ENCODE results near the gene MMP15. TPM values are rescaled to one million over a fixed set of nuclear protein-coding genes. Genes with fewer than 3 reads are reported as not detected.
A peak's percentile ranks its signal among the peaks of the same experiment; 100 is the strongest.
"Not testable (repeated sequence)": the region's sequence is repeated elsewhere in the genome, so short reads cannot be mapped to it uniquely, and the experiment has no call there.

Gene MMP15
- total RNA-seq, 1 donor from 2014 or later, result 70.3 TPM

DNA sequence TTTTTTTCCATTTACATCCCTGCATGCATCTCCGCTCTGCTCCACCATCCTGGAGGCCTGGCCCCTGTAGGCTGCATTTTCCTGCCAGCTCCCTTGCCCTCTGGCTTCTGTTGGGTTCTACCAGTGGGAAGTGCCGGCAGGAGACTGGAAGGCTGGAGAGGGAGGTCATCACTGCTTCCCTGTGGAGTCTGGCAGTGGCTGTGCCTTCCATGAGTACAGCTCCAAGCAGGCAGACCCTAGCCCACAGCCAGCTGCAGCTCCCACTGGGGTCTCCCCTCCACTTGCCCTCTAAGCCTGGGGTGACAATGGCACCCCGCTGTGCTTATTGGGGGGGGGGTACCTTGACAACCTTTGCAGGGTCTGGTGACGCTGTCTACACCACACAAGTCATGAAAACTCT, 37.3 kb downstream of the MMP15 start:
- DNase-seq (ENCODE audit: missing footprints) (no peak), ATAC-seq (no peak)
- intact Hi-C loops (cut with DNase I), result no loop called here

DNA sequence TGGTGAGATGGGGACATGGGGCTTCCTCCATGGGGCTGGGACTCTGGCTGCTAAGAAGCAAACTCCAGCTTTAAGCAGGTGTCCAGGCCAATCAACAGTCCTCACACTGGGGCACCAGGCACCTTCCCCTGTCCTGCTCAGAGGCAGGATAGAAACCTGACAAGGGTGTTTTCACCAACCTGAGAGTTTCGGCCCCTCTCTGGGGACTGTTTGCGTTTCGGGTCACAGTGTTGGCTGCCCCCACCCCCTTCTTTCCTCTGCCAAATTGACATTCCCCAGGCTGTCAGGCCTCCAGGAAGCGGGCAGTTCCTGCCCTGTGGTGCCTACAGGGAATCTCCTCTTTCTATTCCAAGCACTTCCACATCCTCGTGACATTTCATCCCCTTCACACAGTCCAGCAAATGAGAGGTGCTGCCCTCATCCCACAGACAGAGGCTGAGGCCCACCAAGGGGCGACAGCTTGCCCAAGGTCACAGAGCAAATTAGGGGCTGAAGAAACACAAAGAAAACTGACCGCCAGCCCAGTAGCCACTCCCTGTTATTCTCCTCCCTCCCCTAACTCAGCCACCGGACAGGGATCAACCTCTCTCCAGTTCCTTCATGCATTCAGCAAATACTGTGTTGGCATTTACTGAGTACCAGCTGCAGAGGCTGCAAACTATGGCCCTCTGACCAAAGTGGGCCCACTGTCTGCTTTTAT, 38.0 kb downstream of the MMP15 start:
- DNase-seq (ENCODE audit: missing footprints), result no peak
- peak; percentile 50 for ATAC-seq

DNA sequence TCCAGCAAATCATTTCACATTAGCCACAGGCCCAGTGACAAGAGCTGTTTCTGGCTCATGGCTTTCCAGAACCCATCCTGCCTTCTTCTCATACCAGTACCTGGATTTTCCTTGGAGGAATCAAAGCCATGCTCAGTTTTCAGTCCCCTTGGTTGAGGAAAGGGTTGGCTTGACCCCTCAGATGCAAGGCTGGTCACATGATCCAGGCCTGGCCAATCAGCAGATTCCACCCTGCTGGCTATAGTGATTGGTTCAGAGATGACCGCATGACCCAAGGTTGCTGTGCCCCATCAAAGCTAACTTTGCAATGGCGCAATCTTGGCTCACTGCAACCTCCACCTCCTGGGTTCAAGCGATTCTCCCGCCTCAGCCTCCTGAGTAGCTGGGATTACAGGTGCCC, 45.0 kb downstream of the MMP15 start:
- DNase-seq (ENCODE audit: missing footprints), result no peak
- ATAC-seq, result no peak
- intact Hi-C loops (cut with DNase I), result no loop called here

More for the DNA sequence above, 38.0 kb downstream of the MMP15 start:
- intact Hi-C loops (cut with DNase I), result no loop called here

DNA sequence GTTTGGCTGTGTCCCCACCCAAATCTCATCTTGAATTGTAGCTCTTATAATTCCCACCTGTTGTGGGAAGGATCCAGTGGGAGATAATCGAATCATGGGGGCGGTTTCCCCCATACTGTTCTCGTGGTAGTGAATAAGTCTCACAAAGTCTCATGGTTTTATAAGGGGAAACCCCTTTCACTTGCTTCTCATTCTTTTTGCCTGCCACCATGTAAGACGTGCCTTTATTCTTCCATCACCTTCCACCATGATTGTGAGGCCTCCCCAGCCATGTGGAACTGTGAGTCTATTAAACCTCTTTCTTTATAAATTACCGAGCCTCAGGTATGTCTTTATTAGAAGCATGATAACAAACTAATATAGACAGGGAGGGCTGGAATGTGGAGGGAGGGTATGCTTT, 46.6 kb downstream of the MMP15 start:
- ATAC-seq; DNase-seq (ENCODE audit: missing footprints); intact Hi-C loops (cut with DNase I): not testable (repeated sequence)

DNA sequence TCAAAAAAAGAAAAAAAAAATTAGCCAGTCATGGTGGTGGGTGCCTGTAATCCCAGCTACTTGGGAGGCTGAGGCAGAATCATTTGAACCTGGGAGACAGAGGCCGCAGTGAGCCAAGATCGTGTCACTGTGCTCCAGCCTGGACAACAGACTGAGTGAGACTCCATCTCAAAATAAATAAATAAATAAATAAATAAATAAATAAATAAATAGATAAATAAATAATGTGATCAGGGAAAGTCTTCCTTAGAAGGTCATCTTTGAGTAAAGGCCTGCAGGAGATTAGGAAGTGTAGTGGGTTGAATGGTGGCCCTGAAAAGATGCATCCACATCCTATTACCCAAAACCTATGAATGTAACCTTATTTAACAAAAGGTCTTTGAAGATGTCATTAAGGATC, 47.5 kb downstream of the MMP15 start:
- DNase-seq (ENCODE audit: missing footprints); intact Hi-C loops (cut with DNase I); ATAC-seq: not testable (repeated sequence)

DNA sequence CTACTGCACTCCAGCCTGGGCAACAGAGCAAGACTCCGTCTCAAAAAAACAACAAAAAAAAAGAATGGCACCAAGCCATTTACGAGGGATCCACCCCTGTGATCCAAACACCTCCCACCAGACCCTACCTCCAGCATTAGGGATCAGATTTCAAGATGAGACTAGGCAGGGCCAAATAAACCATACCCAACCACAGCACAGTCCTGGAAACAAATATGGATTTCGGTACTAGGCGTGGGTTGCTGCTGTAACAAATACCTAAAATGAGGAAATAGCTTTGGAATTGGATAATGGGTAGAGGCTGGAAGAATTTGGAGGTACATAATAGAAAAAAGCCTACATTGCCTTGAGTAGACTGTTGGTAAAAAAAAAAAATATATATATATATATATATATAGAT, 49.1 kb downstream of the MMP15 start:
- ATAC-seq (no peak), DNase-seq (ENCODE audit: missing footprints) (no peak)
- intact Hi-C loops (cut with DNase I), result no loop called here

DNA sequence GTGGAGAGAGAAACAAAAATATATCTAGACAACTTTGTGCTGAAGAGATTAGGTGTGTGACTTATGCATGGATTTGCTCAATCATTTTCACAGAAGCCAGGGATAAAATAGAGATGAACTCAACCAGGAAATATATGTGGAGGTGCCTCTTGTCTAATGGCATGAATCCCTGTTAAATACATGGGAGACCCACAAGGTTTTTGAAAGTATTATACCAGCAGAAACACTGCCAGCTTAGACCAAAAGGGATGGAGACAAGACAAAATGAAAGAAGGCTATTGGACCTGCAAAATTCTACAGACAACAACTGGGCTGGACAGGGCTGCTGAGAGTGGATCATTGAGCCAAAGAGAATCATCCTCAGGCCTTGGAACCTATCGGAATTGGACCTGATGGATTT, 51.0 kb downstream of the MMP15 start:
- intact Hi-C loops (cut with DNase I), result no loop called here

DNA sequence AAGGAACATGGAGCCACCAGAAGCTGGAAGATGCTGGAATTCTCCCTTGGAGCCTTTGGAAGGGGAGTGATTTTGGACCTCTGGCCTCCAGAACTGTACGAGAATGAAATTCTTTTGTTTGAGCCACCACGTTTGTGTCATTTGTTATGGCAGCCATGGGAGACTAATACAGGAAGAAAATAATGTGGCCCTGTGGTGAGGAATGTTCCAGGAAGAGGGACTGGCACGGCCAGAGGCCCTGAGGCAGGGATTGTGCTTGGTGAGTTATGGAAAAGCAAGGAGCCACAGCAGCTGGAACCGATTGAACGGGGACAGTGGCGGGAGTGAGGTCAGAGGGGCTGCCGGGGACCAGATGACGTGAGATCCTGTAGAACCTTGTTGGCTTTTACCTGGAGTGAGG, 52.2 kb downstream of the MMP15 start:
- no peak for ATAC-seq
- intact Hi-C loops (cut with DNase I), result no loop called here
- no peak for DNase-seq (ENCODE audit: missing footprints)

More for the DNA sequence above, 51.0 kb downstream of the MMP15 start:
- ATAC-seq, result no peak
- no peak for DNase-seq (ENCODE audit: missing footprints)

DNA sequence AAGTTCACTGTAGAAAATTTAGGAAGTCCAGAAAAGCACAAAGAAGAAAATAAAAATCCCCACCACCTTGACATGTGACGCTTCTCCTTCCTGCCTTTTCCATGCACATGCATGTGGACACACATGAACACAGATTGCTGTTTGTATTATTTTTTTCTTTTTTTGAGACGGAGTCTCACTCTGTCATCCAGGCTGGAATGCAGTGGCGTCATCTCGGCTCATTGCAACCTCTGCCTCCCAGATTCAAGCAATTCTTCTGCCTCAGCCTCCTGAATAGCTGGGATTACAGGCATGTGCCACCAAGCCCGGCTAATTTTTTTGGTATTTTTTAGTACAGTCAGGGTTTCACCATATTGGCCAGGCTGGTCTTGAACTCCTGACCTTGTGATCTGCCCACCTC, 55.1 kb downstream of the MMP15 start:
- DNase-seq (ENCODE audit: missing footprints); ATAC-seq: not testable (repeated sequence)
- intact Hi-C loops (cut with DNase I), result loop anchor here (5.0 kb wide), 1 partner anchor 33 kb away; no protein-coding TSS in a partner anchor

DNA sequence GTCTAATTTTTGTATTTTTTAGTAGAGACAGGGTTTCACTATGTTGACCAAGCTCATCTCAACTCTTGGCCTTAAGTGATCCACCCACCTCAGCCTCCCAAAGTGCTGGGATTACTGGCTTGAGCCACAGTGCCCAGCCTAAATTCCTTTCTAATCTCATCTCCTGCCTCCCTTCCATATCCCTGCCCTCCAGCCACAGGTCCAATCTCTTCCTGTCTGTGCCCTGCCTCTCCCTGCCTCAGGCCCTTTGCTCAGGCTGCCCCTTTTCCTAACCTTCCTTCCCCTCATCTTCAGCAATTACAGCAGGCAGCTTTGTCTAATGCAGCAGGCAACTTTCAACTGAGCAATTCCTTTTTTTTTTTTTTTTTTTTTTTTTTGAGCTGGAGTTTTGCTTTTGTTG, 56.8 kb downstream of the MMP15 start:
- intact Hi-C loops (cut with DNase I), result loop anchor here (5.0 kb wide), 1 partner anchor 35 kb away; no protein-coding TSS in a partner anchor
- ATAC-seq, result no peak
- no peak for DNase-seq (ENCODE audit: missing footprints)

DNA sequence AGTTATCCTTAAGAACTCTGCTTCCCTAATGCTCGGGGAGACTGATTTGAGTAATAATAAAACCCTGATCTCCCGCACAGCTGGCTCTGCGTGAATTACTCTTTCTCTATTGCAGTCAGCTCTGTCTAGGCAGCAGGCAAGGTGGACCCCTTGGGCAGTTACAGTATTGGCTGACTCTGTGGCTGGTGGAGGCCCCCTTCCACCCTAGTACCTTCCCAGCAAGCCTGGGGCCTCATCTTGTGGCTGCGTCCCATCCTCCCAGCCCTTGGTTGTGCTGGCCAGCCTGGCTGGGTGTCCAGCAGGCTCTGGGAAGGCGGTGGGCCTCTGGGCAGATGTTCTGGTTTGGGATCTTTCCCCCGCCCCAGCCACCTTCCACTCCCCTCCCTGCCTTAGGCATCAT, 59.1 kb downstream of the MMP15 start:
- intact Hi-C loops (cut with DNase I), result loop anchor here (5.0 kb wide), 1 partner anchor 37 kb away; no protein-coding TSS in a partner anchor
- no peak for DNase-seq (ENCODE audit: missing footprints)

DNA sequence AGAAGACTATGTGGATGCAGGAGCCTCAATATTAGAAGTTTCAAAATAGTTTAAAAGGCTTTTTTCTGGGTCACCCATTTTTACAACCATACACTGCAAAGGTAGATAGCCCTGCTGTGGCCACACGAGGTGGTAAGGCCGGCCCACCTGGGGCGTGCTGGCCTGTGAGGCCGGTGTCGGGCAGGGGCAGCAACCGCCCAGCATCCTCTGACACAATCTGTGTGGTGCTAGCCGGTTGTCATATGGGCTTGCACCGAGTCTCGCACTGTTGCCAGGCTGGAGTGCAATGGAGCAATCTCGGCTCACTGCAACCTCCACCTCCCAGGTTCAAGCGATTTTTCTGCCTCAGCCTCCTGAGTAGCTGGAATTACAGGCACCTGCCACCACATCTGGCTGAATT, 59.6 kb downstream of the MMP15 start:
- DNase-seq (ENCODE audit: missing footprints) (no peak), ATAC-seq (no peak)
- intact Hi-C loops (cut with DNase I), result no loop called here

More for the DNA sequence above, 59.1 kb downstream of the MMP15 start:
- ATAC-seq, result no peak

DNA sequence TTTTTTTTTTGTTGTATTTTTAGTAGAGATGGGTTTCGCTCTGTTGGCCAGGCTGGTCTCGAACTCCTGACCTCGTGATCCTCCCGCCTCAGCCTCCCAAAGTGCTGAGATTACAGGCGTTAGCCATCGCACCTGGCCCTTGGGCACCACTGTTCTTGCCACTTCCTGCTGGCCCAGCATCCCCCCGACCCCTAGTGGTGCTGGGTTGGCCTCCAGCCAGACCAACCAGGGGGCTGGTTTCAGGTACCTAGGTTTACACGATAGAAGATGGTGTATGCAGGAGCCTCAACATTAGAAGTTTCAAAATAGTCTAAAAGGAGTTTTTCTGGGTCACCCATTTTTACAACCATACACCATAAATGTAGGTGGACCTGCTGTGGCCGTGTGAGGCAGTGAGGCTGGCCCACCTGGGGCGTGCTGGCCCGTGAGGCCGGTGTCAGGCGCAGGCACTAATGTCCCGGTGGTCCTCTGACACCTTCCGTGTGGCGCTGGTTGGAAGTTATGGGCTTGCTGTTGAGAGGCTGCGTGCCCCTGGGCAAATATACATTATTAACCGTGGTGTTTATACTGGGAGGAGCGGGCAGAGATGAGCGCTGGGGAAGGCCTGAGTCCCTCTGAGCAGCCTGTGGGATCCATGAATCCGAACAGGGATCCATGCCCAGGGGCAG, 60.2 kb downstream of the MMP15 start:
- intact Hi-C loops (cut with DNase I), result no loop called here
- DNase-seq (ENCODE audit: missing footprints) (no peak), ATAC-seq (no peak)

DNA sequence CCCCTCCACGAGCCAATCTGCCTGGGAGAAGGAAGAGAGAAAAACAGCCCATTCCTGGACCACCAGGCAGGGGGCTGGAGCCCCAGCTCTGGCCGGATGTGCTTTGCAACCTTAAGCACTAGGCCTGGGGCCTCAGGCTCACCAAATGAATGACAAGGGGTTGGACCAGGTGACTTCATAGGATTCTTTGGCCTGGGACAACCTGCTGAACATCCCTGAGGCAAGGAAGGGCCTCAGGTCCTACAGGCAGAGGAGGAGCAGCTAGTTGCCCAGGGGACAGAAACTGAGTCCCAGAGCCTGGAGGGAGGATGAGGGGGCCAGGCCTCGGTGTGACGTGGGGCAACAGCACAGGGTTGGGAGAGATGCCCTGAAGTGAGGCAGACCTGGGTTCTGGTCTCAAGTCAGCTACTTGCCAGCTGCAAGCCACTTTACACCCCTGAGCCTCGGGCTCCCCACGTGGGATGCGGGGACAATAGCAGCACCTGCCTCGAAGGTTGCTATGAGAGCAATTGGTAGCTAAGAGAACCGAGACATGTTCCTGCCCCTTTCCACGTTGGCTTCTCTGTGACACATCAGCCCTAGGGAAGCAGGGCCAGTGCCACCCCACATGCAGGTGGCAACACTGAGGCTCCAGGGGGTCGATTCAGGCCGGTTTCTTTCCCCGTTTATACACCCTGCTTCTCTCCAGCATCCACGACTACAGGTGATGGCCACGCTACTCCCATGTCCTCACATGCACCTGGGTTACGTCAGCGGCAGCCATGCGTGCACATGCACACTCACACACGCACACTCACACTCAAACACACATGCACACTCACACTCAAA, 61.0 kb downstream of the MMP15 start:
- ATAC-seq (no peak), DNase-seq (ENCODE audit: missing footprints) (no peak)
- intact Hi-C loops (cut with DNase I), result no loop called here

DNA sequence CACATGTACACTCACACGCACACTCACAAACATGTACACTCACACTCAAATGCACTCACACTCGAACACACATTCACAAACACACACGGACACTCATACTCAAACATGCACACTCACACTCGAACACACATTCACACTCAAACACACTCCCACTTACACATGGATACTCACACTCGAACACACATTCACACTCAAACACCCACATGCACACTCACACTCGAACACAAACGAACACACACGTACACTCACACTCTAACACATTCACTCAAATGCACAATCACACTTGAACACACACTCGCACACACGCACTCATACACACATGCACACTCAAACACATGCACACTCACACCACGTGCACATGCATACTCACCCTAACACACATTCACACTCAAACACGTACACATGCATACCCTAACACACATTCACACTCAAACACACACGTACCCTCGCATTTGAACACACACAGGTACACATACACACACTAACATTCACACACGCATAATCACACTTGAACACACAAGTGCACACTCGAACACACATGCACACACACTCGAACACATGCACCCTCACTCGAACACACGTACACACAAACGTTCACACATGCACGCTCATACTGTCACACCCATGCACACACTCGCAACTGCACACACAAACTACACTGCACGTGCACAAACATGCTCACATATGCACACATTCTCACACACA, 61.8 kb downstream of the MMP15 start:
- intact Hi-C loops (cut with DNase I), result no loop called here
- no peak for DNase-seq (ENCODE audit: missing footprints)
- ATAC-seq, result no peak

DNA sequence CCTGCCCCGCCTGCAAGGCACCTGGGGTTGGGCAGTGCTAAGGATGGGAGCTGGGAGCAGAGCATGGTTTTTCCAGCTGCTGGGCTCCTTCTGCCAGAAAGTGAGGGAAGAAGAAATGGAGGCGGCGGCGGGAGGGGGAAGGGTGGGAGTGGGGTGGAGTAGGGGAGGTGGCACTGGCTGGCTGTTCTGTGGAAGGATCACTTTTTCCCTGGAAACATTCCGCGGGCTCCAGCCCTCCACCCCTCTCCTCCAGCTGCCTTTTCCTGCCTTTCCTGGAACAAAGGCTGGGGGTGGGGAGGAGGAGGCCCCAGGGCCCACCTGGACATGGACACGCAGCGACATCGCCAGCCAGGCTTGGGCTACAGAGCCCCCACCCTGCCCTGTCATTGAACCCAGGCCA, 62.5 kb downstream of the MMP15 start:
- DNase-seq (ENCODE audit: missing footprints), result no peak
- ATAC-seq, result no peak
- intact Hi-C loops (cut with DNase I), result no loop called here

DNA sequence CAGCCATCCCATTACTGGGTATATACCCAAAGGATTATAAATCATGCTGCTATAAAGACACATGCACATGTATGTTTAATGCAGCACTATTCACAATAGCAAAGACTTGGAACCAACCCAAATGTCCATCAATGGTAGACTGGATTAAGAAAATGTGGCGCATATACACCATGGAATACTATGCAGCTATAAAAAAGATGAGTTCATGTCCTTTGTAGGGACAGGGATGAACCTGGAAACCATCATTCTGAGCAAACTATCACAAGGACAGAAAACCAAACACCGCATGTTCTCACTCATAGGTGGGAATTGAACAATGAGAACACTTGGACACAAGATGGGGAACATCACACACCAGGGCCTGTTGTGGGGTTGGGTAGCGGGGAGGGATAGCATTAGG, 64.8 kb downstream of the MMP15 start:
- DNase-seq (ENCODE audit: missing footprints); ATAC-seq; intact Hi-C loops (cut with DNase I): not testable (repeated sequence)

DNA sequence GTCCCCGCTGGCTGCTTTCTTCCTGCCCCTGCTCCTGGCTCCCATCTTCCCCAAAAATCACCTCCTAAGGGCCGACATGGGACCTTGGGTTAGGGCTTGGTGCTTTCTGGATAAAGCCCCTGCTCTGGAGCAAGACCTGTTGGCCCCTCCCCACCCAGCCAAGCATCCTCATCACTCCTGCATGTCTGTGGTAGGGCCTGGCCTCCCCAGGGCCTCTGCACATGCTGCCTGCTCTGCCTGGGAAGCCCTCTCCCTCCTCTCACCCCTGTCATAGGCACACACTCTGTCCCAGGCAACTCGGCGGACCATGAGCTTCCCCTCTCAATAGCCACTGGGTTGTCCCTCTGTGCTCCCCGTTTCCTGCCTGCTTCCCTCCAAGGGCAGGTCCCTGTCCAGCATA, 68.5 kb downstream of the MMP15 start:
- no peak for DNase-seq (ENCODE audit: missing footprints)
- ATAC-seq, result no peak
- intact Hi-C loops (cut with DNase I), result no loop called here
